ENCODE data around the gene PLXDC2.

PLXDC2 gene

DNA sequence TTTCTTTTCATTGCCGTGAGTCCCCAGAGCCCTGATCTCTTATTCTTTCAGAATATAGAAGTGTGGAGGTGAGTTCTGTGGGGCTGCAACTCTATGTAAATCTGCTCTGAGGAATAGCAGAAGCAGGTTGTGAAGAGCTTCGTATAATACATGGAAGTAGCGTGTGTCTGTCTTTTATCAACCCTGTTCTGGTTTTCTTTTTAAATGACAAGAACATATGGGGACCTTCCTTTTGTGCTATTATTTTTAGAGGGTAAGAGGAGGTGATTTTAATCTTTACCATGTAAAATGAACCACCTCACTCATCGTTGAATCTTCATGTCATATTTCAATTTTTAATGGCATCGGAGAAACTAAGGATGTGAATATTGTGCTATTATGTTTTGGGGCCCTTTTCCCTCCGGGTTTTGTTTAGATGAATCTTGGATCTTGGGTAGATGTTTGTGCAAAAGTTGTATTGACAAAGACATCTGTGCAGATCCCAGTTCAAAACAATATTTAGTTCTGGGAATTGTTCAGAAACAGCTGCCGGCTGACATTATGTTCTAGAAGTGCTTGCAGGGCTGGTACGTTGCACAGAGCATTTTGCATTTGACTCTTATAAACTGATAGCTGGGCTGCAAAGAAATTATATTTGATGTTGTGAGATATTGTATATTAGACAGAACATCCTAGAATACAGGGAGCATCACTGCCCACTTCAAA is 46.7 kb downstream of the PLXDC2 start:
- Histone ChIP-seq H3K56ac (ENCODE audit: low read length) (no peak overlapping the region), H3K36me3 (ENCODE audit: control insufficient read depth, insufficient read depth, low read length) (no peaks in the 10 kb centered on the region), H3K4me1 (ENCODE audit: control insufficient read depth, low read depth, low read length) (peaks cover 5% of the 10 kb centered on the region), H3K4me3 (ENCODE audit: low read length) (no peak overlapping the region), H4K5ac (ENCODE audit: low read length) (no peak overlapping the region), H2BK5ac (ENCODE audit: low read length) (no peak overlapping the region), H3K79me1 (ENCODE audit: low read length) (peaks cover 5% of the 10 kb centered on the region), H3K23ac (ENCODE audit: low read length) (no peak overlapping the region), H3K18ac (ENCODE audit: low read length) (peak overlapping the region; percentile 51), H3K79me2 (ENCODE audit: control insufficient read depth, insufficient read depth, low read length) (no peaks in the 10 kb centered on the region), H2AK5ac (ENCODE audit: low read length) (no peak overlapping the region), H3K4ac (ENCODE audit: low read depth, low read length) (no peak overlapping the region), H3K27ac (ENCODE audit: low read depth, low read length) (no peak overlapping the region), H3K27me3 (ENCODE audit: insufficient read depth, low read length, poor library complexity) (no peaks in the 10 kb centered on the region), H3K9ac (ENCODE audit: low read length) (no peak overlapping the region), H2BK15ac (replicated peaks; ENCODE audit: low read depth) (no peak overlapping the region), H2BK120ac (ENCODE audit: low read depth, low read length) (no peak overlapping the region), H3K4me2 (ENCODE audit: low read length) (no peak overlapping the region), H4K8ac (ENCODE audit: low read depth, low read length) (no peak overlapping the region)
- DNase-seq: no peak
- WGBS (ENCODE audit: extremely low coverage, insufficient coverage, low lambda C conversion rate): no CpG with 5 or more reads among the region's 8 CpGs

DNA sequence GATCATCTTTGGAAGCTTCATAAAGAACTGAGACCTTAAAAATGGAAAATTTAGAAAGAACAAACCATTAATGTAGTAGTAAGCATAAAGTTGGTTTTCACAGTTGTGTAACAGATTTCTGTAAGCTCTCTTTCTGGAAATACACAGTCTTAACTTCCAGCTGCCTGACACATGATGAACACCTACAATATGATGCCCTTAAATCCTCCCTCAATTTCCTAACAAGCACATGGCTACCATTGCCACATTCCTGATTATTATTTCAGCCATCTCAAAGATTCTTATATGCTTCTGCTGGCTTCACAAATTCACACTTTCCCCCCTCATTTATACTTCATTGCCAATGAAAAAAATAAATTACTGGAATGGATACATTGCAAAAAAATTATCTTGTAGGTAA is 49.4 kb downstream of the PLXDC2 start:
- no peak overlapping the region for H3K23ac ChIP-seq (ENCODE audit: low read length)
- no peak overlapping the region for H4K5ac ChIP-seq (ENCODE audit: low read length)
- H3K36me3 ChIP-seq (ENCODE audit: control insufficient read depth, insufficient read depth, low read length): no peaks in the 10 kb centered on the region
- no peak for DNase-seq
- no peaks in the 10 kb centered on the region for H3K27me3 ChIP-seq (ENCODE audit: insufficient read depth, low read length, poor library complexity)
- no peak overlapping the region for H3K4ac ChIP-seq (ENCODE audit: low read depth, low read length)
- no peak overlapping the region for H3K4me2 ChIP-seq (ENCODE audit: low read length)
- H3K4me3 ChIP-seq (ENCODE audit: low read length): no peak overlapping the region
- no peak overlapping the region for H2BK5ac ChIP-seq (ENCODE audit: low read length)
- H3K27ac ChIP-seq (ENCODE audit: low read depth, low read length): no peak overlapping the region
- no peak overlapping the region for H4K8ac ChIP-seq (ENCODE audit: low read depth, low read length)
- H3K9ac ChIP-seq (ENCODE audit: low read length): no peak overlapping the region
- no peak overlapping the region for H2AK5ac ChIP-seq (ENCODE audit: low read length)
- H2BK15ac ChIP-seq (replicated peaks; ENCODE audit: low read depth): no peak overlapping the region
- peaks cover 5% of the 10 kb centered on the region for H3K79me1 ChIP-seq (ENCODE audit: low read length)
- no peak overlapping the region for H3K56ac ChIP-seq (ENCODE audit: low read length)
- H2BK120ac ChIP-seq (ENCODE audit: low read depth, low read length): no peak overlapping the region
- H3K4me1 ChIP-seq (ENCODE audit: control insufficient read depth, low read depth, low read length): no peaks in the 10 kb centered on the region
- no peaks in the 10 kb centered on the region for H3K79me2 ChIP-seq (ENCODE audit: control insufficient read depth, insufficient read depth, low read length)
- H3K18ac ChIP-seq (ENCODE audit: low read length): no peak overlapping the region

DNA sequence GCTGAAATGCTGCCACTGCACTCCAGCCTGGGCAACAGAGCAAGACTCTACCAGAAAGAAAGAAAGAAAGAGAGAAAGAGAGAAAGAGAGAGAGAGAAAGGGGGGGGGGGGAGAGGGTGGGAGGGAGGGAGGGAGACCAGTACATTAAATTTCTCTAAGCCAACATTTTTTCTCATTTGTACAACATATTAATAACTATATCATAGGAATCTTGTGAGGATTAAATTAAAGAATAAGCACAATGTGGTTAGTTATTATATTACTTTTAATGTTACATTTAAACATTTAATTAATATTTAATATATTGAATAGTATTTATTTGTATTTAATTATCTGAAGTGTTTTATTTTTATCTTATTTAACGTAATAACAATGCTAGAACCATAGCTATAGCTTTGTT is 53.1 kb downstream of the PLXDC2 start:
- Histone ChIP-seq H3K4me2 (ENCODE audit: low read length) (no peak overlapping the region), H2BK120ac (ENCODE audit: low read depth, low read length) (no peak overlapping the region), H3K18ac (ENCODE audit: low read length) (no peak overlapping the region), H2AK5ac (ENCODE audit: low read length) (no peak overlapping the region), H3K56ac (ENCODE audit: low read length) (no peak overlapping the region), H4K8ac (ENCODE audit: low read depth, low read length) (no peak overlapping the region), H3K4ac (ENCODE audit: low read depth, low read length) (no peak overlapping the region), H3K27ac (ENCODE audit: low read depth, low read length) (no peak overlapping the region), H2BK15ac (replicated peaks; ENCODE audit: low read depth) (no peak overlapping the region), H4K5ac (ENCODE audit: low read length) (no peak overlapping the region), H3K79me1 (ENCODE audit: low read length) (peaks cover 5% of the 10 kb centered on the region), H3K9ac (ENCODE audit: low read length) (no peak overlapping the region), H3K36me3 (ENCODE audit: control insufficient read depth, insufficient read depth, low read length) (no peaks in the 10 kb centered on the region), H3K23ac (ENCODE audit: low read length) (no peak overlapping the region), H3K4me3 (ENCODE audit: low read length) (no peak overlapping the region), H3K79me2 (ENCODE audit: control insufficient read depth, insufficient read depth, low read length) (no peaks in the 10 kb centered on the region), H2BK5ac (ENCODE audit: low read length) (no peak overlapping the region), H3K4me1 (ENCODE audit: control insufficient read depth, low read depth, low read length) (no peaks in the 10 kb centered on the region), H3K27me3 (ENCODE audit: insufficient read depth, low read length, poor library complexity) (no peaks in the 10 kb centered on the region)
- DNase-seq: no peak
- WGBS (ENCODE audit: extremely low coverage, insufficient coverage, low lambda C conversion rate): no CpG with 5 or more reads among the region's 1 CpG

DNA sequence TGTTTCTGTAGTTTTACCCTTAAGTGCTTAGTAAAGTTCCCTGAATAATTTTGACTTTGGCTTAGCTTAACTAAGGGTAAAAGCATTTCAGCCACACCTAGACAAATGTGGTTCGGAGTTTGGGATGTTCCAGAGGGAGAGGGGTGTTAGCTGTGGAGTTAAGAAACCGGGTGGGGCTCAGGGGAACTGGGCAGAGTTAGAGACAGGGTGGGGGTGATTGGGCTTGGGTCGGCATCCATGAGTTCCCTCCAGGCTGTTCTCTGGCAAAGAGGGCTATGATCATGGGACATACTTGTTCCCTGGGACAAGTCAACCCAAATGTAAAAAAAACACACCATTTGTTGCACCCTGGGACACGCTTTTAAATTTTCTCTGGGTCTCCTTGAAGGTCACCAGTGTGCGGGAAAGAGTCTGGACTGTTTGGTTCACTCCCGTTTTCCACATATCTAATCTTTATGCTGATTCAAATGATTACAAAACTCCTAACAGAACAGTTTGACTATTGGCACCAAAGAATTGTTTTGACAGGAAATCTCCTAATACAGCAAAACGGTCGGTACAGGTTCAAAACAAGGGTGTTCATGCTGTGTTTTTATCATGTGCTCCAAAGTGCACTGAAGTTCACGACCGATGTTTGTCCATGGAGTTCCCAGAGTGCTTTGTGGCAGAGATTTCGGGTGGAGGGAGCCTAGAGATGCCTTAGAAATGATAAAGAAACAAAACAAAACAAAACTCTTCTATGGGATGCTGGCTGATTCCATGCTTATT is 56.5 kb downstream of the PLXDC2 start:
- H3K4ac ChIP-seq (ENCODE audit: low read depth, low read length): no peak overlapping the region
- H4K5ac ChIP-seq (ENCODE audit: low read length): no peak overlapping the region
- H3K4me1 ChIP-seq (ENCODE audit: control insufficient read depth, low read depth, low read length): no peaks in the 10 kb centered on the region
- H3K79me1 ChIP-seq (ENCODE audit: low read length): no peaks in the 10 kb centered on the region
- no peak overlapping the region for H3K18ac ChIP-seq (ENCODE audit: low read length)
- H2AK5ac ChIP-seq (ENCODE audit: low read length): no peak overlapping the region
- H3K27me3 ChIP-seq (ENCODE audit: insufficient read depth, low read length, poor library complexity): no peaks in the 10 kb centered on the region
- no peaks in the 10 kb centered on the region for H3K79me2 ChIP-seq (ENCODE audit: control insufficient read depth, insufficient read depth, low read length)
- no peak overlapping the region for H3K4me2 ChIP-seq (ENCODE audit: low read length)
- H3K4me3 ChIP-seq (ENCODE audit: low read length): no peak overlapping the region
- no peak overlapping the region for H2BK5ac ChIP-seq (ENCODE audit: low read length)
- no peak overlapping the region for H2BK120ac ChIP-seq (ENCODE audit: low read depth, low read length)
- no peak for DNase-seq
- no peak overlapping the region for H3K27ac ChIP-seq (ENCODE audit: low read depth, low read length)
- no peak overlapping the region for H4K8ac ChIP-seq (ENCODE audit: low read depth, low read length)
- H3K36me3 ChIP-seq (ENCODE audit: control insufficient read depth, insufficient read depth, low read length): no peaks in the 10 kb centered on the region
- no peak overlapping the region for H3K56ac ChIP-seq (ENCODE audit: low read length)
- no peak overlapping the region for H3K23ac ChIP-seq (ENCODE audit: low read length)
- H2BK15ac ChIP-seq (replicated peaks; ENCODE audit: low read depth): no peak overlapping the region
- no CpG with 5 or more reads among the region's 11 CpGs for WGBS (ENCODE audit: extremely low coverage, insufficient coverage, low lambda C conversion rate)
- no peak overlapping the region for H3K9ac ChIP-seq (ENCODE audit: low read length)

DNA sequence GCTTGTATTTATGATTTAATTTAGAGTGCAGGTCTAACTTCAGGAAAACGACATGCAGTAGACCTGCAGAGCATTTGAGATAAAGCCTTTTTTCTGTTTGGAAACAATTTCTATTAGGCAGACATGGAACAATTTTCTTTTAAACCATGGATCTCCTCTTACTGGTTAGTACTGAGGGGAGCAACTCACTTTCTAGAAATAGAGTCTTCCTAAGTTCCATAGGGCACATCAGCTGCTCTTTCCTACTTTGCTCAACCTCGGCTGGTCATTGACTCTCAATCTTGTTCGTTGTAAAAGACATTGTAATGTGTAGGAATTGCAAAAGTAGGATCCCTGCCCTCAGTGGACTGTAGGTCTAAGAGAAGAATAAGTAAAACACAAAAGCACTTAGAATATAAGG is 58.0 kb downstream of the PLXDC2 start:
- H3K4ac ChIP-seq (ENCODE audit: low read depth, low read length): no peak overlapping the region

More for the DNA sequence above, 58.0 kb downstream of the PLXDC2 start:
- DNase-seq: no peak
- no peak overlapping the region for H2AK5ac ChIP-seq (ENCODE audit: low read length)
- H3K9ac ChIP-seq (ENCODE audit: low read length): no peak overlapping the region
- H3K18ac ChIP-seq (ENCODE audit: low read length): no peak overlapping the region
- no CpG with 5 or more reads among the region's 3 CpGs for WGBS (ENCODE audit: extremely low coverage, insufficient coverage, low lambda C conversion rate)
- H3K4me1 ChIP-seq (ENCODE audit: control insufficient read depth, low read depth, low read length): no peaks in the 10 kb centered on the region
- no peak overlapping the region for H3K4me2 ChIP-seq (ENCODE audit: low read length)
- H3K4me3 ChIP-seq (ENCODE audit: low read length): no peak overlapping the region
- no peaks in the 10 kb centered on the region for H3K79me1 ChIP-seq (ENCODE audit: low read length)
- no peaks in the 10 kb centered on the region for H3K36me3 ChIP-seq (ENCODE audit: control insufficient read depth, insufficient read depth, low read length)
- no peaks in the 10 kb centered on the region for H3K79me2 ChIP-seq (ENCODE audit: control insufficient read depth, insufficient read depth, low read length)
- no peak overlapping the region for H3K56ac ChIP-seq (ENCODE audit: low read length)
- H3K27ac ChIP-seq (ENCODE audit: low read depth, low read length): no peak overlapping the region
- H2BK5ac ChIP-seq (ENCODE audit: low read length): no peak overlapping the region
- H3K27me3 ChIP-seq (ENCODE audit: insufficient read depth, low read length, poor library complexity): no peaks in the 10 kb centered on the region
- no peak overlapping the region for H3K23ac ChIP-seq (ENCODE audit: low read length)
- no peak overlapping the region for H2BK15ac ChIP-seq (replicated peaks; ENCODE audit: low read depth)
- H4K5ac ChIP-seq (ENCODE audit: low read length): no peak overlapping the region
- H2BK120ac ChIP-seq (ENCODE audit: low read depth, low read length): no peak overlapping the region
- no peak overlapping the region for H4K8ac ChIP-seq (ENCODE audit: low read depth, low read length)

Data from mesendoderm (in vitro differentiated cells).